HG02973 (cell line): ENCODE data around the gene C2CD4C.
"Not testable (repeated sequence)": the region's sequence is repeated elsewhere in the genome, so short reads cannot be mapped to it uniquely, and the experiment has no call there.

Experiments used
- ATAC-seq: cut with Tn5 transposase; IDR thresholded peaks from one replicate; pipeline ENCODE4 v1.9.1; 2021; ENCODE audit warnings: moderate library complexity; ENCODE audit not compliant: unreplicated experiment

The C2CD4C gene

DNA sequence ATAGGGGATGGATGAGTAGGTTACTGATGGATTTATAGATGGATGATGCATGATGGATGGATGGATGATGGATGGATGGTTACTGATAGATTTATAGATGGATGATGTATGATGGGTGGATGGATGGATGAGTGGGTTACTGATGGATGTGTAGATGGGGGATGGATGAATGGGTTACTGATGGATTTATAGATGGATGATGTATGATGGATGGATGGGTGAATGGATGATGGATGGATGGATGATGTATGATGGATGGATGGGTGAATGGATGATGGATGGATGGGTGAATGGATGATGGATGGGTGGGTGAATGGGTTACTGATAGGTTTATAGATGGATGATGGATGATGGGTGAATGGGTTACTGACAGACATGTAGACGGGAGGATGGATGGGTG is 6.3 kb upstream of the C2CD4C start:
- ATAC-seq = no peak

GRCh38 chr19:413756-414420 is 4.9 kb upstream of the C2CD4C start:
- ATAC-seq = no peak

- no peak for ATAC-seq
Observed at GRCh38 chr19:412356-413355, 3.7 kb upstream of the C2CD4C start.

- ATAC-seq = no peak
Observed at GRCh38 chr19:411723-412355, 2.9 kb upstream of the C2CD4C start.

DNA sequence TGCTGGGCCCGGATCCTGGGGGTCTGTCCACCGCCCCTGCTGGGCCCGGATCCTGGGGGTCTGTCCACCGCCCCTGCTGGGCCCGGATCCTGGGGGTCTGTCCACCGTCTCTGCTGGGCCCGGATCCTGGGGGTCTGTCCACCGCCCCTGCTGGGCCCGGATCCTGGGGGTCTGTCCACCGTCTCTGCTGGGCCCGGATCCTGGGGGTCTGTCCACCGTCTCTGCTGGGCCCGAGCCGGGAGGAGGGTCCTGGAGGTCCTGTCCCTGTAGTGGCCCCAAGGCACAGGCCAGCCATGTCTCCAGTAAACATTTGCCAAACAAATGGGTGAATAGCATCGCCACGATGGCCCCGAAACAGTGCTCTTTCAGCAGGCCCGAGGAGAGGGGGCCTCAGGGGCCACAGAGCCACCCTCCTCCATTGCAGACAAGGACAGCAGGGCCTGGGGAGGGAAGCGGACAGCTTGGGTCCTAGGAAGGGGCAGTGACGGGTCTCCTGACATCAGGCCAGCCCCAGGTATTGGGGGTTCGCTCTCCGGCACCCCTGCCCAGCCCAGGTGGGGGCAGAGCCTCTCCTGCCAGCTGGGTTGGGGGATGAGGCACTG is 2.3 kb upstream of the C2CD4C start:
- ATAC-seq = not testable (repeated sequence)

- ATAC-seq = no peak
Observed at GRCh38 chr19:410243-410781, 1.4 kb upstream of the C2CD4C start.

- ATAC-seq = no peak
Observed at GRCh38 chr19:409516-410242, 732 bp upstream of the C2CD4C start.

DNA sequence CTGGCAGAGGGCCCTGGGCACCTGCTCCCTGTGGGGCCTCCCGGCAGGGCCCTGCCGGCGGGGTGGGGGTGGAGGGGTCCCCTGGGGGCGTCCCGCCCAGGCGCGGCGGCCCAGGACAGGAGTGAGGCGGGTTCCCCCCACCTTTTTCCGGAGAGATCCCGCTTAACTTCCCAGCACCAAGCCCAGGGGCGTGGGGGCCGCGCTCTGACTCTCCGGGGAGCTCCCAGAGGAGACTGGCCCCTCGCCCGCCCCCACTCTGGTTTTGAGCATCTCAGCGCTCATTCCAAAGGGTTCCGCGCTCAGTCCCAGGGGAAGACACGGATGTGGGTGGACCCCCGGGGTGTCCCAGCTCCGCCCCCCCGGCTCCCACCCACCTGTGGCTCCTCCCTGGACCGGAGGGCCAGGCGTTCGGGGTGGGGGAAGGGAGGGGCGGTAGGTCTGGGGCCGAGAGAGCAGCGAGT is 476 bp downstream of the C2CD4C start:
- ATAC-seq = no peak

DNA sequence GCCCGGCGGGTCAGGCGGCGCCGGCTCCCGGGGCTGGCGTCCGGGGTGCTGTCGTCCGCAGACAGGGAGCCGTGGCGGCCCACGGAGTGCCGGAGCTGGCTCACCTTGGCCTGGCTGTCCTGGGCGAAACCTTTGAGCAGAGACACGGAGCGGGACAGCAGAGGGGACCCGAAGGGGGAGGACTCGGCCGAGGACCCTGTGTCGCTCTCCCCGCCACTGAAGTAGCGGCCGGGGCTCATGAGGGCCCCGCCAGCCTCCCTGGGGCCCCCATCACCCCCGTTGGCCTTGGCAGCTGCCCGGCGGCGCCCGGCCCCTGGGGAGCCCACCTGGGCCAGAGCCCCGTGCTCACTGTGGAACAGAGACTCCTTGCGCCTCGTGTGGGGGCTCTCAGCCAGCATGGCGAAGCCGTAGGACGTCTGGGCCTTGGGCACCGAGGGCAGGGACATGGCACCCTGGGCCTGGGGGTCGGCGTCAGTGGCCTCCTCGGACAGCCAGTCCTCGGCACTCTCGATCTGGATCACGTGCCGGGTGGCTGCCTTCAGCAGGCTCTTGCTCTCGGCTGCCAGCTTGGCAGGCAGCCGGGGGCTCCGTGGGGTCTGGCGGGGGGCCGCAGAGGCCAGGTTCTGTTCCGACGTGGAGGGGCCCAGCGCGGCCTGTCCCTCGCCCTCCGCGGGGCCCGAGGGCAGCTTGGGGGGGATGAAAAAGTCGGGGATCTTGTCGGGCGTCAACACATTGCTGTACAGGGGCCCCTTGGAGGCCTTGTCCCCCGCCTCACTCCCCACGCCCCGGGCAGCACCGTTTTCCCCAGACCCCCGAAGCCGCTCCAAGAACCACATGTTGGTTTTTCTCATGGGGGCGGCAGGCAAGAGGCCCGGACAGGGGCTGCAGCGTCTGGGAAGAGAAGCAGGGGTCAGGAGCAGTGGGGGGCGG is 1.2 kb downstream of the C2CD4C start:
- no peak for ATAC-seq

DNA sequence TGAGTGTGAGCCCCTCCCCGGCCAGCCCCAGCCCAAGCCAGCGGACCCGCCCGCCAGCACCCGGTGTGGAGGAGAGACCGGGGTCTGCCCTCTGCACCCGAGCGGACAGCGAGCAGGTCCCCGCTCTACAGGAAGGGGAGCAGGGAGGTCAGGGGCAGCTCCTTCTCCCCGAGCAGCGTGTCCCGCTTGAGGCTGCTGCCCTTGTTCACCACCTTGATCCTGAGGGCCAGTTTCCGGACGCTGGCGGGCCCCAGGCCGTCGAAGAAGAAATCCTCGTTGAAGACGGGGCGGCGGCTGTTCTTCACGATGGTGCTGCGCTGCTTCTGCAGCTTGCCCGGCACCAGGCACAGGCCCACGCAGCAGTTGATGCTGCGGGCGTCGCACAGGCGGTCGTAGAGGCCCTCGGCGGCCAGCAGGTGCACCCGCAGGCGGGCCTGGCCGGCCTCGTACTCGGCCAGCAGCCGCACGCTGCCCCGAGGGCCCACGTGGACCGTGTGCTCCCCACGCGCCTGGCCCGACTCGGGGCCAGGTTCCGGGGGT is 1.9 kb downstream of the C2CD4C start:
- ATAC-seq = no peak

DNA sequence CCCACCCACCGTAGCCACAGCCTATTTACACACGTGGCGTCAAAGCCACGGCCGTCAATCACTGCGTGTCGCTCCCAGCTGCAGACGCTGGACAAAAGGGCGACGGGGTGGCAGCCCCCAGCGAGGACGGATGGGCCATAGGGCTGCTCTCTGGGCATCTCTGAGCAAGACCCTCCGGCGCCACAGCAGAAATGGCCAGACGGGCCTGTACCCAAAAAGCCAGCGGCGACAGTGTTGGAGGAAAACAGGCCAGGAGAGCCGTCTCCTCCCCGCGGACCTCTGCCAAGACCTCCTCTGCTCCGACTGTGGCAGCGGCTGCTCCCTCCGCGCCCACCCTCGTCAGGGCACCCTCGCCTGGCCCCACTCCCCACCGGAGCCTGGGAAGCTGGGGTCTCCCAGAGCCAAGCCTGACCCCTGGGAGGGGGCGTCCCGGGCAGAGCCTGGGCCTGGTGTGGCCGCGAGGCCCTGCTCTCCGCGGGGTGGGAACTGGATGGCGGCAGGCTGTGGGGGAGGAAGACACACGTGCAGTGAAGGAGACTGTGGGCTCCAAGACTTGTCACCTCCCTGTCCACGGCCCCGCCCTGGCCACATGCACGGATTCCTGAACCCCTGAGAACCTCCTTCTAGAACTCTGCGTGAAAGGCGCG is 2.7 kb downstream of the C2CD4C start:
- no peak for ATAC-seq

- no peak for ATAC-seq
Observed at GRCh38 chr19:405121-405965, 3.6 kb downstream of the C2CD4C start.

DNA sequence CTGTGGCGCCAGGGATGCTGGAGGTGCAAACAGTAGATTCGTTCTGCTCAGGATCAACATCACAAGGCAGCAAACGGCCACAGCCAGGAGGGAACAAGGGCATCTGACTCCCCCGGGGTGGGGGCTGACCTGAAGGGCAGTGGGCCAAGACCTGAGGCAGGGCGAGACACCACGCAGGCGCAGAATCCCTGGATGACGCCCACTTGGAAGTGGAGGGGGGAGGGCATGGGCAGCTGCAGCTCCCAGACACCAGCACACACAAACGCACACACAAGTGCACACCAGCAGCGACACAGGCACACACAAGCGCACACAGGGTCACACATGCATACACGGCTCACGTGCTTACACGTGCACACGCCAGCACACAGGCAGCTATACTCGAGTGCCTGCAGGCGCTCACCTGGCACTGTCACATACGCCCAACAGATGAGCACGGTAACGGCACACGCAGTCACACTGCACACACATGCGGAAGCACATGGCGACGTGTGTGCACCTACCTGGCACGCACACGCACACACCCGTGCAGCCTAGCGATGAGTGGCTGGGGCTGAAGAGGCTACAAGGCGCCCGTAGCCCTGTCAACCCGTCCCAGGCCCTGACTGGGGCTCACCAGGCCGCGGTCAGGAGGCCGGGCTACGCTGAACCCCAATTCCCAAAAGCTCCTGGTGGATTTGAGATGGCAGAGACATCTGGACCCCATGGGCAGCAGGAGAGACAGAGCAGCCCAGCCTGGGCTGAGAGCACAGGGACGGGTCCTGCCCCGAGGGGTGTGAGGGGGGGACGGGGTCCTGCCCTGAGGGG is 5.5 kb downstream of the C2CD4C start:
- ATAC-seq = no peak

- no peak for ATAC-seq
Observed at GRCh38 chr19:402786-403185, 6.2 kb downstream of the C2CD4C start.

- no peak for ATAC-seq
Observed at GRCh38 chr19:401866-402511, 7.0 kb downstream of the C2CD4C start.
